CD8-positive, alpha-beta memory T cell (primary cell): ENCODE results near the gene KLF5. TPM values are rescaled to one million over a fixed set of nuclear protein-coding genes. Genes with fewer than 3 reads are reported as not detected.

Source experiments
- CTCF ChIA-PET: fragments of 350-600 bp; sonication (Branson Sonifier 250); formaldehyde crosslinking; loops from one replicate; lab custom pipeline; 2021; ENCODE audit warnings: antibody characterized with exemption; lab: Charles Lee
- POLR2A ChIA-PET: fragments of 350-600 bp; sonication (Branson Sonifier 250); formaldehyde crosslinking; loops from one replicate; lab custom pipeline; 2021; ENCODE audit warnings: antibody characterized with exemption; lab: Charles Lee
- DNase-seq, 5 donors: peaks; one replicate each; pipeline versions ENCODE4 v3.0.0 to v3.0.0-alpha.2; 2020 to 2022; ENCODE audit warnings: mixed read lengths in 1 of 5
- H3K27ac ChIP-seq: one replicate; pipeline ENCODE4 v1.7.0; 2013; ENCODE audit warnings: low read depth, mild to moderate bottlenecking, low read length, moderate library complexity
- H3K27me3 ChIP-seq: 2 replicates; pipeline ENCODE4 v1.7.0; 2013; ENCODE audit warnings: low read length, mild to moderate bottlenecking; ENCODE audit not compliant: insufficient read depth, poor library complexity, severe bottlenecking
- H3K36me3 ChIP-seq: 2 replicates; pipeline ENCODE4 v1.7.0; 2013; ENCODE audit warnings: mild to moderate bottlenecking, low read length, moderate library complexity; ENCODE audit not compliant: insufficient read depth
- H3K4me1 ChIP-seq: 2 replicates; pipeline ENCODE4 v1.7.0; 2013; ENCODE audit warnings: mild to moderate bottlenecking, low read length, moderate library complexity; ENCODE audit not compliant: insufficient read depth
- H3K4me3 ChIP-seq: 2 replicates; pipeline ENCODE4 v1.7.0; 2013; ENCODE audit warnings: mild to moderate bottlenecking, low read length
- H3K9me3 ChIP-seq: 2 replicates; pipeline ENCODE4 v1.7.0; 2013; ENCODE audit warnings: mild to moderate bottlenecking, low read length
- H3K27ac Mint-ChIP-seq, 8 donors: one replicate each; pipeline ENCODE4 v1.8.0; 2020 to 2021; ENCODE audit warnings: mixed read lengths in 8 of 8, mild to moderate bottlenecking in 6 of 8, inconsistent platforms in 3 of 8, moderate library complexity in 3 of 8
- H3K27me3 Mint-ChIP-seq, 2 donors: one replicate each; pipeline ENCODE4 v1.8.0; 2020 to 2021; ENCODE audit warnings: mixed read lengths in 2 of 2, mild to moderate bottlenecking in 1 of 2, moderate library complexity in 1 of 2
- H3K36me3 Mint-ChIP-seq, 3 donors: one replicate each; pipeline ENCODE4 v1.8.0; 2020 to 2021; ENCODE audit warnings: mixed read lengths in 3 of 3, inconsistent platforms in 1 of 3, mild to moderate bottlenecking in 1 of 3
- H3K4me1 Mint-ChIP-seq, 3 donors: one replicate each; pipeline ENCODE4 v1.8.0; 2020 to 2021; ENCODE audit warnings: mixed read lengths in 3 of 3, inconsistent platforms in 1 of 3, mild to moderate bottlenecking in 1 of 3
- H3K4me3 Mint-ChIP-seq, 7 donors: one replicate each; pipeline ENCODE4 v1.8.0; 2020 to 2021; ENCODE audit warnings: mixed read lengths in 7 of 7, mild to moderate bottlenecking in 6 of 7, moderate library complexity in 4 of 7, inconsistent platforms in 2 of 7
- H3K9me3 Mint-ChIP-seq, 5 donors: one replicate each; pipeline ENCODE4 v1.8.0; 2020 to 2022; ENCODE audit warnings: mixed read lengths in 5 of 5, mild to moderate bottlenecking in 3 of 5, moderate library complexity in 2 of 5, inconsistent platforms in 1 of 5
- polyA plus RNA-seq: library from polyadenylated mRNA; unstranded; fragments of 300-500 nt; fragmentation: Illumina TruSeq; gene quantifications from one replicate; pipeline ENCODE4 v1.2.3, GENCODE V29; 2021
- total RNA-seq, 2 experiments: library from RNA; stranded (reverse); gene quantifications; one replicate each; pipeline ENCODE4 v1.2.3, GENCODE V29; 2021

The KLF5 gene
- total and polyA plus RNA-seq, 3 experiments from 2014 or later, result 0.79 to 1.8 (median 1.5) TPM

GRCh38 chr13:73060251-73061160 lies 1.7 kb downstream of the KLF5 start:
- Histone ChIP-seq H3K4me3 (peak overlapping the region; percentile 46), H3K4me1 (peaks cover 8% of the 10 kb centered on the region), H3K36me3 (no peaks in the 10 kb centered on the region), H3K9me3 (no peaks in the 10 kb centered on the region), H3K27me3 (peaks cover 14% of the 10 kb centered on the region), H3K27ac (no peak overlapping the region)
- Mint-ChIP-seq H3K27ac (peak overlapping the region in 1 of 8 donors; percentile 87), H3K4me1 (peaks cover 18 to 24% (median 20%) of the 10 kb centered on the region in 3 donors), H3K36me3 (peaks cover 0 to 5% (median 2%) of the 10 kb centered on the region in 3 donors), H3K27me3 (peaks cover 18 to 31% of the 10 kb centered on the region in 2 donors), H3K9me3 (peaks cover 0 to 2% (median 0%) of the 10 kb centered on the region in 5 donors), H3K4me3 (peak overlapping the region; percentile 51 to 92 (median 82))
- ChIA-PET POLR2A (interaction anchor here (0.5 to 0.7 kb wide), 2 partner anchors 70 to 618 kb away, joined by 3 to 11 read pairs; no protein-coding TSS in a partner anchor), CTCF (interaction anchor here (0.6 to 1.2 kb wide), 2 partner anchors 14 to 1879 kb away, joined by 4 to 5 read pairs; no protein-coding TSS in a partner anchor)
- DNase-seq, result peak in 1 of 5 donors; percentile 3

GRCh38 chr13:73061473-73061872 lies 2.7 kb downstream of the KLF5 start:
- peaks cover 0 to 2% (median 0%) of the 10 kb centered on the region in 5 donors for H3K9me3 Mint-ChIP-seq
- peaks cover 0 to 5% (median 2%) of the 10 kb centered on the region in 3 donors for H3K36me3 Mint-ChIP-seq
- ChIA-PET CTCF (no interaction called here), POLR2A (no interaction called here)
- Histone ChIP-seq H3K9me3 (no peaks in the 10 kb centered on the region), H3K4me3 (no peak overlapping the region), H3K27me3 (peaks cover 10% of the 10 kb centered on the region), H3K4me1 (peaks cover 8% of the 10 kb centered on the region), H3K36me3 (no peaks in the 10 kb centered on the region), H3K27ac (no peak overlapping the region)
- peaks cover 18 to 24% (median 20%) of the 10 kb centered on the region in 3 donors for H3K4me1 Mint-ChIP-seq
- DNase-seq, result no peak
- H3K4me3 Mint-ChIP-seq, result peak overlapping the region in 1 of 7 donors; percentile 48
- H3K27ac Mint-ChIP-seq, result no peak overlapping the region
- peaks cover 11 to 21% of the 10 kb centered on the region in 2 donors for H3K27me3 Mint-ChIP-seq

GRCh38 chr13:73061876-73062275 lies 3.1 kb downstream of the KLF5 start:
- POLR2A ChIA-PET, result no interaction called here

GRCh38 chr13:73062468-73062867 lies 3.7 kb downstream of the KLF5 start:
- ChIA-PET CTCF (no interaction called here), POLR2A (no interaction called here)
- peaks cover 0 to 2% (median 0%) of the 10 kb centered on the region in 5 donors for H3K9me3 Mint-ChIP-seq
- H3K36me3 ChIP-seq, result no peaks in the 10 kb centered on the region
- H3K4me3 Mint-ChIP-seq, result peak overlapping the region in 1 of 7 donors; percentile 48
- peaks cover 10% of the 10 kb centered on the region for H3K27me3 ChIP-seq
- peak overlapping the region in 1 of 8 donors; percentile 3 for H3K27ac Mint-ChIP-seq
- peaks cover 0 to 5% (median 2%) of the 10 kb centered on the region in 3 donors for H3K36me3 Mint-ChIP-seq
- peaks cover 11 to 21% of the 10 kb centered on the region in 2 donors for H3K27me3 Mint-ChIP-seq
- DNase-seq, result no peak
- H3K4me1 Mint-ChIP-seq, result peaks cover 18 to 24% (median 20%) of the 10 kb centered on the region in 3 donors
- H3K4me1 ChIP-seq, result peaks cover 8% of the 10 kb centered on the region
- no peaks in the 10 kb centered on the region for H3K9me3 ChIP-seq
- H3K4me3 ChIP-seq, result no peak overlapping the region
- no peak overlapping the region for H3K27ac ChIP-seq

More at GRCh38 chr13:73061876-73062275, 3.1 kb downstream of the KLF5 start:
- Histone ChIP-seq H3K27me3 (peaks cover 10% of the 10 kb centered on the region), H3K4me1 (peaks cover 8% of the 10 kb centered on the region), H3K36me3 (no peaks in the 10 kb centered on the region), H3K4me3 (no peak overlapping the region), H3K9me3 (no peaks in the 10 kb centered on the region), H3K27ac (no peak overlapping the region)
- Mint-ChIP-seq H3K27ac (no peak overlapping the region), H3K4me3 (peak overlapping the region in 2 of 7 donors; percentile 48 to 56), H3K9me3 (peaks cover 0 to 2% (median 0%) of the 10 kb centered on the region in 5 donors), H3K4me1 (peaks cover 18 to 24% (median 20%) of the 10 kb centered on the region in 3 donors), H3K36me3 (peaks cover 0 to 5% (median 2%) of the 10 kb centered on the region in 3 donors), H3K27me3 (peaks cover 11 to 21% of the 10 kb centered on the region in 2 donors)
- DNase-seq, result no peak
- CTCF ChIA-PET, result no interaction called here

GRCh38 chr13:73063166-73063565 lies 4.4 kb downstream of the KLF5 start:
- peaks cover 0 to 2% (median 0%) of the 10 kb centered on the region in 5 donors for H3K9me3 Mint-ChIP-seq
- Histone ChIP-seq H3K4me3 (no peak overlapping the region), H3K27me3 (peaks cover 4% of the 10 kb centered on the region), H3K4me1 (peaks cover 3% of the 10 kb centered on the region), H3K27ac (no peak overlapping the region), H3K36me3 (no peaks in the 10 kb centered on the region), H3K9me3 (no peaks in the 10 kb centered on the region)
- POLR2A ChIA-PET, result interaction anchor here (0.6 kb wide), 1 partner anchor 666 kb away, joined by 5 read pairs; no protein-coding TSS in a partner anchor
- peaks cover 0 to 5% (median 2%) of the 10 kb centered on the region in 3 donors for H3K36me3 Mint-ChIP-seq
- H3K4me1 Mint-ChIP-seq, result peaks cover 16 to 21% (median 18%) of the 10 kb centered on the region in 3 donors
- no peak overlapping the region for H3K4me3 Mint-ChIP-seq
- no peak for DNase-seq
- H3K27me3 Mint-ChIP-seq, result peaks cover 11 to 14% of the 10 kb centered on the region in 2 donors
- no peak overlapping the region for H3K27ac Mint-ChIP-seq
- CTCF ChIA-PET, result interaction anchor here (0.7 kb wide), 1 partner anchor 694 kb away, joined by 3 read pairs; no protein-coding TSS in a partner anchor

GRCh38 chr13:73065036-73065435 lies 6.2 kb downstream of the KLF5 start:
- no peak for DNase-seq
- H3K9me3 Mint-ChIP-seq, result no peaks in the 10 kb centered on the region
- peaks cover 0 to 2% (median 0%) of the 10 kb centered on the region in 3 donors for H3K36me3 Mint-ChIP-seq
- no peaks in the 10 kb centered on the region for H3K27me3 ChIP-seq
- ChIA-PET POLR2A (no interaction called here), CTCF (no interaction called here)
- H3K27ac Mint-ChIP-seq, result no peak overlapping the region
- H3K27me3 Mint-ChIP-seq, result peaks cover 7 to 8% of the 10 kb centered on the region in 2 donors
- H3K4me1 ChIP-seq, result no peaks in the 10 kb centered on the region
- no peaks in the 10 kb centered on the region for H3K36me3 ChIP-seq
- H3K4me1 Mint-ChIP-seq, result peaks cover 6 to 9% (median 9%) of the 10 kb centered on the region in 3 donors
- no peaks in the 10 kb centered on the region for H3K9me3 ChIP-seq
- no peak overlapping the region for H3K4me3 Mint-ChIP-seq
- H3K4me3 ChIP-seq, result no peak overlapping the region
- H3K27ac ChIP-seq, result no peak overlapping the region

- H3K27ac Mint-ChIP-seq, result no peak overlapping the region
Measured at GRCh38 chr13:73065665-73066340, 7.0 kb downstream of the KLF5 start.

More at GRCh38 chr13:73065665-73066340, 7.0 kb downstream of the KLF5 start:
- Mint-ChIP-seq H3K9me3 (no peaks in the 10 kb centered on the region), H3K36me3 (peaks cover 0 to 2% (median 0%) of the 10 kb centered on the region in 3 donors), H3K4me1 (peaks cover 0 to 1% (median under 1%) of the 10 kb centered on the region in 3 donors), H3K27me3 (peaks cover 0 to 2% of the 10 kb centered on the region in 2 donors), H3K4me3 (no peak overlapping the region)
- Histone ChIP-seq H3K27me3 (no peaks in the 10 kb centered on the region), H3K4me1 (no peaks in the 10 kb centered on the region), H3K27ac (no peak overlapping the region), H3K9me3 (no peaks in the 10 kb centered on the region), H3K4me3 (no peak overlapping the region), H3K36me3 (no peaks in the 10 kb centered on the region)
- ChIA-PET POLR2A (no interaction called here), CTCF (no interaction called here)
- DNase-seq, result no peak
